Spleen (tissue), 11 donors: ENCODE results near the gene MAGI3. TPM values are rescaled to one million over a fixed set of nuclear protein-coding genes. Genes with fewer than 3 reads are reported as not detected.

Experiments used
- DNase-seq: peaks from one replicate; pipeline ENCODE4 v3.0.0-alpha.2; 2020
- H3K27ac ChIP-seq, 8 donors: fragments of 200-600 bp; sonication (generic) in 7 of 8; 1 replicate in 4 of 8; 2 replicates in 4 of 8; pipeline versions ENCODE4 v1.5.0 to v1.8.0; 2016 to 2021; ENCODE audit warnings: inconsistent platforms in 4 of 8, mild to moderate bottlenecking in 4 of 8, moderate library complexity in 1 of 8
- H3K27me3 ChIP-seq, 7 donors: fragments of 200-600 bp; sonication (generic) in 6 of 7; replicated peaks in 1 of 7; 1 replicate in 4 of 7; 2 replicates in 3 of 7; pipeline versions ENCODE4 v1.5.0 to v1.8.0; 2016 to 2021; ENCODE audit warnings: inconsistent platforms in 3 of 7, mild to moderate bottlenecking in 1 of 7
- H3K36me3 ChIP-seq, 6 donors: fragments of 200-600 bp; sonication (generic) in 5 of 6; 1 replicate in 4 of 6; 2 replicates in 2 of 6; pipeline versions ENCODE4 v1.5.0 to v1.8.0; 2016 to 2021; ENCODE audit warnings: inconsistent platforms in 2 of 6
- H3K4me1 ChIP-seq, 6 donors: fragments of 200-600 bp; sonication (generic) in 5 of 6; 1 replicate in 3 of 6; 2 replicates in 3 of 6; pipeline versions ENCODE4 v1.5.0 to v1.8.0; 2016 to 2021; ENCODE audit warnings: inconsistent platforms in 3 of 6
- H3K4me3 ChIP-seq, 8 donors: fragments of 200-600 bp; sonication (generic) in 7 of 8; 1 replicate in 4 of 8; 2 replicates in 4 of 8; pipeline versions ENCODE4 v1.5.0 to v1.8.0; 2016 to 2021; ENCODE audit warnings: inconsistent platforms in 4 of 8, mild to moderate bottlenecking in 4 of 8, moderate library complexity in 2 of 8
- H3K9me3 ChIP-seq, 8 donors: fragments of 200-600 bp; sonication (generic) in 7 of 8; 1 replicate in 4 of 8; 2 replicates in 4 of 8; pipeline versions ENCODE4 v1.5.0 to v1.8.0; 2016 to 2021; ENCODE audit warnings: inconsistent platforms in 4 of 8
- POLR2A ChIP-seq, 3 donors: fragments of 450-650 bp; IDR thresholded peaks; one replicate each; pipeline ENCODE4 v1.5.1; 2017; ENCODE audit warnings: antibody characterized with exemption in 3 of 3, mild to moderate bottlenecking in 1 of 3
- POLR2AphosphoS5 ChIP-seq, 3 donors: sonication (generic); formaldehyde crosslinking; IDR thresholded peaks; one replicate each; pipeline ENCODE4 v1.5.1; 2017; ENCODE audit warnings: antibody characterized with exemption in 3 of 3
- WGBS, 5 donors: extraction: QIAGEN DNeasy Blood & Tissue Kit in 3 of 5; methylation state at CpG; one replicate each; pipeline versions ENCODE4 v1.1.5 to v1.1.7; 2013 to 2018; 5-methylcytosine and 5-hydroxymethylcytosine counted together
- intact Hi-C: fragments of 100-400 bp; cut with DNase I; formaldehyde crosslinking; loops from one replicate; pipeline ENCODE4 v1.15.0; 2023; ENCODE audit warnings: low total_unique reads
- polyA plus RNA-seq, 3 donors: library from polyadenylated mRNA; stranded (reverse); fragments of 200-250 nt; gene quantifications; one replicate each; pipeline ENCODE4 v1.2.1, GENCODE V29; 2013
- total RNA-seq, 7 donors: library from RNA; depleted of rRNA in 3 of 7; stranded (reverse); fragments of >200 nt in 3 of 7; fragmentation: NEBNext Ultra II Directional in 4 of 7; extraction: Animal tissue kit (Norgen Biotek cat#: 25700) in 4 of 7; gene quantifications; one replicate each; pipeline versions ENCODE4 v1.1.0 to v1.2.1, GENCODE V29; 2016 to 2021
- TF ChIP-seq, protein P1 (sequence below), 11 experiments: fragments of 200-600 bp in 7 of 11; fragments of 450-650 bp in 4 of 11; sonication (generic) in 4 of 11; IDR thresholded peaks in 8 of 11; conservative IDR thresholded peaks in 3 of 11; 1 replicate in 7 of 11; 2 replicates in 4 of 11; pipeline versions ENCODE4 v1.4.0 to v1.8.0; 2016 to 2021; ENCODE audit warnings: antibody characterized with exemption in 11 of 11, inconsistent platforms in 4 of 11, mild to moderate bottlenecking in 1 of 11
- donor health status: healthy with polysubstance abuse.
- donor health status: DM: no; HTN: no; CAD: no; lungs with moderate emphysema.
- donor health status: DM: no; HTN: no; CAD: no.
- donor health status: Bipolar disorder and iron deficiency.
- donor health status: healthy.
- donor health status: DM: no; HTN: no; CAD: no.
- donor health status: DM: yes; HTN: yes; CAD: no.

MAGI3 gene
- total and polyA plus RNA-seq, 10 donors = 0.74 to 16.3 (median 9.9) TPM

- intact Hi-C loops = no loop called here
- DNase-seq = no peak
- H3K27me3 ChIP-seq = no peaks in the 10 kb centered on the region
- no peak for TF ChIP-seq POLR2AphosphoS5 (IDR thresholded peaks at IDR 0.05)
- TF ChIP-seq, protein P1, sequence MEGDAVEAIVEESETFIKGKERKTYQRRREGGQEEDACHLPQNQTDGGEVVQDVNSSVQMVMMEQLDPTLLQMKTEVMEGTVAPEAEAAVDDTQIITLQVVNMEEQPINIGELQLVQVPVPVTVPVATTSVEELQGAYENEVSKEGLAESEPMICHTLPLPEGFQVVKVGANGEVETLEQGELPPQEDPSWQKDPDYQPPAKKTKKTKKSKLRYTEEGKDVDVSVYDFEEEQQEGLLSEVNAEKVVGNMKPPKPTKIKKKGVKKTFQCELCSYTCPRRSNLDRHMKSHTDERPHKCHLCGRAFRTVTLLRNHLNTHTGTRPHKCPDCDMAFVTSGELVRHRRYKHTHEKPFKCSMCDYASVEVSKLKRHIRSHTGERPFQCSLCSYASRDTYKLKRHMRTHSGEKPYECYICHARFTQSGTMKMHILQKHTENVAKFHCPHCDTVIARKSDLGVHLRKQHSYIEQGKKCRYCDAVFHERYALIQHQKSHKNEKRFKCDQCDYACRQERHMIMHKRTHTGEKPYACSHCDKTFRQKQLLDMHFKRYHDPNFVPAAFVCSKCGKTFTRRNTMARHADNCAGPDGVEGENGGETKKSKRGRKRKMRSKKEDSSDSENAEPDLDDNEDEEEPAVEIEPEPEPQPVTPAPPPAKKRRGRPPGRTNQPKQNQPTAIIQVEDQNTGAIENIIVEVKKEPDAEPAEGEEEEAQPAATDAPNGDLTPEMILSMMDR (IDR thresholded peaks at IDR 0.05 in 8 of 11, conservative IDR thresholded peaks at IDR 0.05 in 3 of 11) = no peak
- TF ChIP-seq POLR2A (IDR thresholded peaks at IDR 0.05) = no peak
- H3K4me1 ChIP-seq = no peaks in the 10 kb centered on the region
- no peak overlapping the region for H3K4me3 ChIP-seq
- 92 to 96% (median 94%) methylated on average over 3 of the region's 3 CpGs for WGBS, 5 donors
- H3K9me3 ChIP-seq = no peaks in the 10 kb centered on the region
- H3K36me3 ChIP-seq = no peaks in the 10 kb centered on the region
- no peak overlapping the region for H3K27ac ChIP-seq
These were observed 154.9 kb downstream of the MAGI3 start for GRCh38 chr1:113545210-113545609.

- 80 to 90% (median 88%) methylated on average over 2 of the region's 2 CpGs for WGBS, 5 donors
- no peak for TF ChIP-seq POLR2AphosphoS5 (IDR thresholded peaks at IDR 0.05)
- TF ChIP-seq POLR2A (IDR thresholded peaks at IDR 0.05) = no peak
- TF ChIP-seq, protein P1 (IDR thresholded peaks at IDR 0.05 in 8 of 11, conservative IDR thresholded peaks at IDR 0.05 in 3 of 11) = no peak
These were observed 155.3 kb downstream of the MAGI3 start for GRCh38 chr1:113545626-113546025.

GRCh38 chr1:113551728-113552127, 161.4 kb downstream of the MAGI3 start:
- H3K9me3 ChIP-seq = no peaks in the 10 kb centered on the region
- intact Hi-C loops = no loop called here
- H3K27me3 ChIP-seq = no peaks in the 10 kb centered on the region
- 76 to 88% (median 80%) methylated on average over 1 of the region's 1 CpG for WGBS, 5 donors
- no peak overlapping the region for H3K27ac ChIP-seq
- no peak for DNase-seq
- TF ChIP-seq, protein P1 (IDR thresholded peaks at IDR 0.05 in 8 of 11, conservative IDR thresholded peaks at IDR 0.05 in 3 of 11) = no peak
- TF ChIP-seq POLR2AphosphoS5 (IDR thresholded peaks at IDR 0.05) (no peak), POLR2A (IDR thresholded peaks at IDR 0.05) (no peak)
- no peak overlapping the region for H3K4me3 ChIP-seq
- H3K36me3 ChIP-seq = no peaks in the 10 kb centered on the region
- no peaks in the 10 kb centered on the region for H3K4me1 ChIP-seq

More at GRCh38 chr1:113545626-113546025, 155.3 kb downstream of the MAGI3 start:
- Histone ChIP-seq H3K36me3 (no peaks in the 10 kb centered on the region), H3K27ac (no peak overlapping the region), H3K9me3 (no peaks in the 10 kb centered on the region), H3K4me3 (no peak overlapping the region), H3K4me1 (no peaks in the 10 kb centered on the region), H3K27me3 (no peaks in the 10 kb centered on the region)
- DNase-seq = no peak
- intact Hi-C loops = no loop called here

- intact Hi-C loops = no loop called here
- TF ChIP-seq POLR2A (IDR thresholded peaks at IDR 0.05) (no peak), POLR2AphosphoS5 (IDR thresholded peaks at IDR 0.05) (no peak)
- TF ChIP-seq, protein P1 (IDR thresholded peaks at IDR 0.05 in 8 of 11, conservative IDR thresholded peaks at IDR 0.05 in 3 of 11) = no peak
- Histone ChIP-seq H3K27me3 (no peaks in the 10 kb centered on the region), H3K4me1 (no peaks in the 10 kb centered on the region), H3K27ac (no peak overlapping the region), H3K9me3 (peaks cover 0 to 2% (median 0%) of the 10 kb centered on the region in 8 donors), H3K4me3 (no peak overlapping the region), H3K36me3 (no peaks in the 10 kb centered on the region)
- no peak for DNase-seq
- WGBS, 5 donors = 72 to 83% (median 81%) methylated on average over 1 of the region's 1 CpG
These were observed 161.9 kb downstream of the MAGI3 start for GRCh38 chr1:113552244-113552643.
